ENCODE measurements around the gene PYY. TPM values are rescaled to one million over a fixed set of nuclear protein-coding genes. Genes with fewer than 3 reads are reported as not detected.

PYY gene
- total RNA-seq (not detected), polyA plus RNA-seq (under 1 TPM in 1 of 2 donors, not detected in 1; 0.06 TPM)
- long read RNA-seq, donor 1 = 0 reads
- long read RNA-seq, donor 2 = 0 reads
- long read RNA-seq, donor 3 = 0 reads

DNA sequence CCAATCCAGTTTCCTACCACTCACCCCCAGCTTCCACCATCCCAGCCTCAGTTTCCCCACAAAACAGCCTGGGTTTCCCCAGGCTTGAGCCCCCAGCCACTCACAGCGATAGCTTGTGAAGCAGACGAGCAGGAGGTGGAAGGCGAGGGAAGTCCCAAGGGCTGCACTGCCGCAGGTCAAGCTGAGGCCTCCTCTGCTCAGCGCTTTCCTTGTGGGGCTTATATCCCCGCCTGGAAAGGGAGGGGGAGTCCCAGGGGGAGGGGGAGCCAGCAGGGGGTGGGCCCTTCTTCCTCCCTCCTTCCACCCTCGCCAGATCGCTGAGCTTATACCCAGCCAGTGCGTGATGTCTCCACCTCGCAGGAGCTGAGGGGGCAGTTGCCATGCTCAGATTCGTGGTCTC is at the start of gene PYY:
Gene PYY, minus strand, starts transcription at position 195 of the 400 bp plus-strand sequence. CDS start 457 bp downstream, outside the sequence.
- 42 to 44% methylated on average over 10 to 11 of the region's 11 CpGs for WGBS, 2 donors
- DNase-seq = no peak
- H3K9me3 ChIP-seq = no peaks in the 10 kb centered on the region
- peaks cover 0 to 12% (median 8%) of the 10 kb centered on the region in 9 donors for H3K4me1 ChIP-seq
- no peak within 1 kb of the TSS for H3K27ac ChIP-seq
- intact Hi-C loops (cut with DNase I) = no loop called here
- no peaks in the 10 kb centered on the region for H3K36me3 ChIP-seq
- H3K27me3 ChIP-seq = peaks cover 14 to 85% (median 63%) of the 10 kb centered on the region in 7 donors
- peak within 1 kb of the TSS in 1 of 10 donors; percentile 0 for H3K4me3 ChIP-seq
- no peak for ATAC-seq
- TF ChIP-seq, protein P1, sequence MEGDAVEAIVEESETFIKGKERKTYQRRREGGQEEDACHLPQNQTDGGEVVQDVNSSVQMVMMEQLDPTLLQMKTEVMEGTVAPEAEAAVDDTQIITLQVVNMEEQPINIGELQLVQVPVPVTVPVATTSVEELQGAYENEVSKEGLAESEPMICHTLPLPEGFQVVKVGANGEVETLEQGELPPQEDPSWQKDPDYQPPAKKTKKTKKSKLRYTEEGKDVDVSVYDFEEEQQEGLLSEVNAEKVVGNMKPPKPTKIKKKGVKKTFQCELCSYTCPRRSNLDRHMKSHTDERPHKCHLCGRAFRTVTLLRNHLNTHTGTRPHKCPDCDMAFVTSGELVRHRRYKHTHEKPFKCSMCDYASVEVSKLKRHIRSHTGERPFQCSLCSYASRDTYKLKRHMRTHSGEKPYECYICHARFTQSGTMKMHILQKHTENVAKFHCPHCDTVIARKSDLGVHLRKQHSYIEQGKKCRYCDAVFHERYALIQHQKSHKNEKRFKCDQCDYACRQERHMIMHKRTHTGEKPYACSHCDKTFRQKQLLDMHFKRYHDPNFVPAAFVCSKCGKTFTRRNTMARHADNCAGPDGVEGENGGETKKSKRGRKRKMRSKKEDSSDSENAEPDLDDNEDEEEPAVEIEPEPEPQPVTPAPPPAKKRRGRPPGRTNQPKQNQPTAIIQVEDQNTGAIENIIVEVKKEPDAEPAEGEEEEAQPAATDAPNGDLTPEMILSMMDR (IDR thresholded peaks at IDR 0.05) = no peak

DNA sequence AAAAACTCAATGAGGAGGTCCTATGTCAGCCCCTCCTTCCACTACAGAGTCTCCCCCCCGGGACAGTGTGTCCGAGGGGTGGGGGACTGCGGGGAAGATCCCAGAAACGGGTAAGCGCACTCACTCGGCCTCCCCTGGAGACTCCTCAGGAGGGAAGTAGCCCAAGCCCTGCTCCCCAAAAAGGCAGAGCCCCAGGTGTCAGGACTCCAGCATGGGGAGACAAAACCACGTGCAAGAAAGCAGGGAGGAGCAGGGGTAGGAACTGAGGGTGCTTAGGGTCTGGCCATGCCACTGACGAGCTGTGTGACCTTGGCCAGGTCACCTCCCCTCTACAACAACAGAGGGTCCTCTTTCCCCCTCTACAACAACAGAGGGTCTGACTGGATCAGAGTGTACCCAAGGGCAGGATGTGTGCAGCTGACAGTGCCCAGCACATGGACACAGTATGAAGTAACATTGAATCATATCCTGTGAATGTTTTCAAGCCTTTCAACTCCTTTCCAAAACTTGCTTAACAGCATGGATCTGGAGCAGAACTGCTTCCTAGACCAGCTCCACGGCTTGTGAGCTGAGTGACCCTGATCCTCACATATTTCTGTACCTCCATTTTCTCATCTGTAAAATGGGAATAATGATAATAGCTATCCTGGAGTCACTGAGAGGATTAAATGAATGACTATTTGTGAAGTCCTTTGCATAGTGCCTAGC is 48.6 kb upstream of the PYY start:
- DNase-seq (no peak), ATAC-seq (no peak)
- intact Hi-C loops (cut with DNase I) = no loop called here
- H3K4me1 ChIP-seq = peaks cover 9 to 31% (median 26%) of the 10 kb centered on the region in 9 donors
- no peak overlapping the region for H3K27ac ChIP-seq
- peaks cover 14 to 44% (median 25%) of the 10 kb centered on the region in 7 donors for H3K27me3 ChIP-seq
- WGBS, 2 donors = 63 to 73% methylated on average over 9 of the region's 9 CpGs
- H3K4me3 ChIP-seq = no peak overlapping the region
- H3K36me3 ChIP-seq = no peaks in the 10 kb centered on the region
- TF ChIP-seq, protein P1 (IDR thresholded peaks at IDR 0.05) = no peak
- no peaks in the 10 kb centered on the region for H3K9me3 ChIP-seq

DNA sequence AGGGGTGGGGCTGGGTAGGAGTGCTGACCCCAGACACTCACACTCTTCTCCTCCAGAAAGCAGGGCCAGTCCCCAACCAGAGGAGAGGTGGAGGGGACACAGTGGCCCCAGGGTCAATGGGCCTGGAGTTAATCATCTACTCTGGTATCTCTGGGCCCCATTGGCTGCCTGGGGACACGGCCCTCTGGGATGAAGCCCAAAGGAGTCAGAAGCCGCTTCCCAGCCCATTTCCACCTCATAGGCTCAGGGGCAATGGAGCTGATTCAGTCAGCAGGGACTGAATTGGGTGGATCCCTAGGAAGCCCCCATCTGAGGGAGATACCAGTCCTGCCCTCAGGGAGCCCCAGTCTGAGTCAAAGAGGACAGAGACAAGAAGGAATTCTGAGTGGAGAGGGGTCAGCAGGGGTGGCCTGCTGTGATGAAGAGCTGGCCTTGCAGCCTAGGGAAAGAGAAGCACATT is 47.8 kb upstream of the PYY start:
- no peaks in the 10 kb centered on the region for H3K36me3 ChIP-seq
- H3K9me3 ChIP-seq = no peaks in the 10 kb centered on the region
- H3K4me1 ChIP-seq = peaks cover 9 to 27% (median 21%) of the 10 kb centered on the region in 9 donors
- 81 to 90% methylated on average over 2 of the region's 2 CpGs for WGBS, 2 donors
- H3K27ac ChIP-seq = no peak overlapping the region
- intact Hi-C loops (cut with DNase I) = no loop called here
- ATAC-seq = no peak
- TF ChIP-seq, protein P1 (IDR thresholded peaks at IDR 0.05) = no peak
- H3K4me3 ChIP-seq = no peak overlapping the region
- DNase-seq = no peak
- H3K27me3 ChIP-seq = peaks cover 14 to 42% (median 28%) of the 10 kb centered on the region in 7 donors

DNA sequence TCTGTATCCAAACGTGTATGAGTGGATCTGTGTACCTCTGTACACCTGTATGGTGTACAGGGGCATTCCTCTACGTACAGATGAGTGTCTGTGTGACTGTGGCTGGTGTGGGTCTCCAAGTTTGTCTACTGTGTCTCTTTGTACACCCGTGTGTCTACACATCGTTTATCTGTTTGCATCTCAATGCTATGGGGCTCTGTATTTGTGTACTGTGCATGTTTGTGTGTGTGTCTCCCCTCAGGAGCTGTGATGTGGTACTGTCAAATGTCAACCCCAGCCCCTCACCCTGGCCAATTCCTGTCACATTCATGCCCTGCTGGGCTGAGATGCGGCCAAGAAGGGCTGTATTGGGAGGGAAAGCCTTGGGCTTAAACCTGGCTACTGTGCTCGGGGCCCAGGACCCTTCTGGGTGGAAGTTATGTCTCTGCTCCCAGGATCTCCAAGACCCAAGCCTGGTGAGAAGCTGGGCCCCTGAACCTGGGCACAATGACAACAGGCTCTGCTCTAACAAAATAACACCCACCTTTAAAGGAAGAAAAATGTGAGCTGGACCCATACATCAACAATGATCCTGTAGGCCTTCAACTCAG is 47.2 kb upstream of the PYY start:
- intact Hi-C loops (cut with DNase I) = no loop called here

More for the DNA sequence above, 47.2 kb upstream of the PYY start:
- Histone ChIP-seq H3K9me3 (no peaks in the 10 kb centered on the region), H3K36me3 (no peaks in the 10 kb centered on the region), H3K27ac (no peak overlapping the region), H3K27me3 (peaks cover 14 to 37% (median 25%) of the 10 kb centered on the region in 7 donors), H3K4me1 (peaks cover 9 to 22% (median 16%) of the 10 kb centered on the region in 9 donors), H3K4me3 (no peak overlapping the region)
- TF ChIP-seq, protein P1 (IDR thresholded peaks at IDR 0.05) = no peak
- ATAC-seq = no peak
- WGBS, 2 donors = 80 to 86% methylated on average over 6 of the region's 6 CpGs
- DNase-seq = no peak

All from heart right ventricle (tissue), 16 donors.